ENCODE data around the gene MPC2.

MPC2 gene

DNA sequence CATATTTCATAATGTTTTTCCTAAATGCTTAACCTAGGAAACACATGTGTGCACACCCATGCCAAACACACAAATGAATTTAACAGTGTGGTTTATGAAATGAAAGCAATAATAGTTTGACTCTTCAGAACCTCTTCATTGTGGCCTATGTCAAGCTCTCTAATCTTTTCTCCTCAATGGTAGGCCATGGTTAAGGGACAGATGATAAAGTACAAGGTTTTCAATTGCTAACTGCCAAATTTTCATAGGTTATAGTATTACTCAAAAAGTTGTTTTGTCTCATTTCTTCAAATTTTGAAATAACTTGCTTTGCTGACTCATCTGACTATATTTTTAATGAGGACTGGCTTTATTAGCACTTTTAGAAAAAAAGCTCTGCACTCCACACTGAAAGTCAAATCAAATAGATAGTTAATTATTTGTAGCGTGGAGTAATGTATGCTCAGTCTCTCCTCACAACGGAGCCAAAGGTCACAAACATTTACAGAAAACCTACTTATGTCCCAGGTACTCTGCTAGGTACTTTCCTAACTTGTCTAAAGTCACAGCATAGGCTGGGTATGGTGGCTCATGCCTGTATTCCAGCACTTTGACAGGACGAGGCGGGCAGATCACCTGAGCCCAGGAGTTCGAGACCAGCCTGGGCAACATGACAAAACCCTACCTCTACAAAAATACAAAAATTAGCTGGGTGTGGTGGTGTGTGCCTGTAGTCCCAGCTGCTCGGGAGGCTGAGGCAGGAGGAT is 19.9 kb downstream of the MPC2 start:
- no peak for TF ChIP-seq EZH2 (IDR thresholded peaks at IDR 0.05)
- TF ChIP-seq POLR2AphosphoS5 (IDR thresholded peaks at IDR 0.05; ENCODE audit: borderline replicate concordance, low read depth, low read length) = no peak
- no peak for TF ChIP-seq FOXP2 (optimal IDR thresholded peaks at IDR 0.05; ENCODE audit: control extremely low read depth, extremely low read length, insufficient read depth)
- H3K4me3 ChIP-seq = no peak overlapping the region
- H3K9me3 ChIP-seq (ENCODE audit: low read depth, low read length) = no peaks in the 10 kb centered on the region
- H3K27ac ChIP-seq = no peak overlapping the region
- H3K36me3 ChIP-seq (ENCODE audit: insufficient read depth, low read length) = no peaks in the 10 kb centered on the region; the same call in 1 of the 2 replicates
- H3K9ac ChIP-seq (ENCODE audit: insufficient read length) = no peak overlapping the region
- no peak for DNase-seq (ENCODE audit: low read depth, low spot score)

GRCh38 chr1:167915569-167915968 is 21.3 kb downstream of the MPC2 start:
- Histone ChIP-seq H3K9ac (ENCODE audit: insufficient read length) (no peak overlapping the region), H3K9me3 (ENCODE audit: low read depth, low read length) (no peaks in the 10 kb centered on the region), H3K4me3 (no peak overlapping the region), H3K36me3 (ENCODE audit: insufficient read depth, low read length) (no peaks in the 10 kb centered on the region; the same call in 1 of the 2 replicates), H3K27ac (no peak overlapping the region)
- no peak for DNase-seq (ENCODE audit: low read depth, low spot score)
- TF ChIP-seq EZH2 (IDR thresholded peaks at IDR 0.05) = no peak
- TF ChIP-seq FOXP2 (optimal IDR thresholded peaks at IDR 0.05; ENCODE audit: control extremely low read depth, extremely low read length, insufficient read depth) = no peak
- TF ChIP-seq POLR2AphosphoS5 (IDR thresholded peaks at IDR 0.05; ENCODE audit: borderline replicate concordance, low read depth, low read length) = no peak

DNA sequence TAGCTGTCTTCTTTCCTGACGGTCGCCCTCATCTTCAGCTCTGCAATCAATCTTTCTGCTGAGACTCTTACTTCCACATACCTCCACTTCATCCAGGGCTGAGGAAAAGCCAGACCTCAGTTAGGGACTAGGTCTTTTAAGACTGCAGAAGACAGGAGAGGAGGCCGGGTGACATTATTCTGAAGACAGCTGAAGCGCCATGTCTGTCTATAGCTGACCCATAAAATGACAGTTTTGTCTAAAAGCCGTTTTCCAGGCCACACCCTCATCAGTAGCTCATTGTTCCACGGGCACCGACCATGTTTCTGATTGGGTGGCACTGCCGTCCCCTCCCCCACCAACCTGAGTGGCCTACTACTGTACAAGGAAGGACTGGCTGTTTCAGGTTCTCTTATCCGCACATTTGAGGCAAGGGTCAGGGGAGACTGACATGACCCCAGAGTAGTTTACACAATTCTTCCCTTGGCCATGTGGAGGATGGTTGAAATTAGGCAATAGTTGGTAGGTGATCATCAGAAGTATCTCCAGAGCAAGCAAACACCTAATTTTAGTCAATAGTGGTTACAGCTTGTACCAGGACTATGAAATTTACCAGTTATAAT is 22.9 kb downstream of the MPC2 start, which contains the start of gene ADCY10:
ADCY10 (minus strand) TSS at position 240 of the 602 bp plus-strand sequence. CDS start 8,994 bp downstream, outside the sequence.
- Histone ChIP-seq H3K36me3 (ENCODE audit: insufficient read depth, low read length) (no peaks in the 10 kb centered on the region; the same call in 1 of the 2 replicates), H3K4me3 (no peak within 1 kb of the TSS), H3K9me3 (ENCODE audit: low read depth, low read length) (no peaks in the 10 kb centered on the region; the same call in 1 of the 2 replicates), H3K27ac (no peak within 1 kb of the TSS), H3K9ac (ENCODE audit: insufficient read length) (no peak within 1 kb of the TSS)
- DNase-seq (ENCODE audit: low read depth, low spot score) = no peak
- TF ChIP-seq FOXP2 (optimal IDR thresholded peaks at IDR 0.05; ENCODE audit: control extremely low read depth, extremely low read length, insufficient read depth) (no peak), POLR2AphosphoS5 (IDR thresholded peaks at IDR 0.05; ENCODE audit: borderline replicate concordance, low read depth, low read length) (no peak), EZH2 (IDR thresholded peaks at IDR 0.05) (no peak)

DNA sequence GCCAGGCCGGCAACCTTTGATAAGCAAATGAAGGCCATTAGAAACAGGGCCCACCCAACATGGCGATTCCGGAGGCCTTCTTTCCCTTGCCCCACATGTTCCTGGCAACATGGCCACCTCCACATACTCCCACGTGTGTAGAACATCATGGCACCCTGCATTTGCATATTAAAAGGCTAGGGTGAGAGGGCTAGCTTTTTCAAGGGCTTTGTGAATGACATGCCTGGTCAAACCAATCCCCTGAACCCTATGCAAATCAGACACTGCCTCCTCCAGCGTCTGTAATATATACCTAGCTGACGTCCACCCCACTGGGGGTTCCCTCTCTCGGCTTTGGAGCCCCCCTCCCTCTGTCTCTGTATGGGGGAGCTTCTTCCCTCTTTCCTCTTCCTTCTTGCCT is 24.6 kb downstream of the MPC2 start:
- Histone ChIP-seq H3K9me3 (ENCODE audit: low read depth, low read length) (no peaks in the 10 kb centered on the region; the same call in 1 of the 2 replicates), H3K4me3 (no peak overlapping the region), H3K27ac (no peak overlapping the region), H3K9ac (ENCODE audit: insufficient read length) (no peak overlapping the region), H3K36me3 (ENCODE audit: insufficient read depth, low read length) (no peaks in the 10 kb centered on the region; the same call in 1 of the 2 replicates)
- no peak for DNase-seq (ENCODE audit: low read depth, low spot score)
- TF ChIP-seq FOXP2 (optimal IDR thresholded peaks at IDR 0.05; ENCODE audit: control extremely low read depth, extremely low read length, insufficient read depth) = no peak
- TF ChIP-seq POLR2AphosphoS5 (IDR thresholded peaks at IDR 0.05; ENCODE audit: borderline replicate concordance, low read depth, low read length) = no peak
- TF ChIP-seq EZH2 (IDR thresholded peaks at IDR 0.05) = no peak

GRCh38 chr1:167911413-167911812 is 25.5 kb downstream of the MPC2 start:
- H3K36me3 ChIP-seq (ENCODE audit: insufficient read depth, low read length) = no peaks in the 10 kb centered on the region
- DNase-seq (ENCODE audit: low read depth, low spot score) = no peak
- no peaks in the 10 kb centered on the region; the same call in 1 of the 2 replicates for H3K9me3 ChIP-seq (ENCODE audit: low read depth, low read length)
- TF ChIP-seq POLR2AphosphoS5 (IDR thresholded peaks at IDR 0.05; ENCODE audit: borderline replicate concordance, low read depth, low read length) = no peak
- no peak for TF ChIP-seq FOXP2 (optimal IDR thresholded peaks at IDR 0.05; ENCODE audit: control extremely low read depth, extremely low read length, insufficient read depth)
- TF ChIP-seq EZH2 (IDR thresholded peaks at IDR 0.05) = no peak
- no peak overlapping the region for H3K27ac ChIP-seq
- H3K9ac ChIP-seq (ENCODE audit: insufficient read length) = no peak overlapping the region
- no peak overlapping the region for H3K4me3 ChIP-seq

DNA sequence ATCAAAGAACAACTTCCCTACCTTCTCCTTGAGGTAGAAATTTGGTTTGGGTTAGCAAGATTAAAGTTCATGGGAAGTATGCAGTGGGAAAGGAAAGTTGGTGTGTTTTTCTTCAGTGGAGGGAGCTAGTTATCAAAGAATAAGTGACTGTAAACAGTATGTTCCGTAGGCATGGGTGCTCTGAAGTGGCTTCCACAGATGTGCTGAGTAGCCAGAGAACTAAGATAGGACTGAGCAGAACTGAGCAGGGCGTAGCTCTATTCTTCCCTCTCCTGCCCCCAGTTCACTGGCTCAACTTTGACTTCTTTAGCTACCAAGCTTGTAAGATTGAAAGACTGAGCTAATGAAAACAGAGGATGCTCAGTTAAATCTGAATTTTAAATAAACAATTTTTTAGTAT is 26.3 kb downstream of the MPC2 start:
- no peak overlapping the region for H3K4me3 ChIP-seq
- no peaks in the 10 kb centered on the region; the same call in 1 of the 2 replicates for H3K9me3 ChIP-seq (ENCODE audit: low read depth, low read length)
- H3K36me3 ChIP-seq (ENCODE audit: insufficient read depth, low read length) = no peaks in the 10 kb centered on the region
- no peak overlapping the region for H3K27ac ChIP-seq
- H3K9ac ChIP-seq (ENCODE audit: insufficient read length) = no peak overlapping the region
- TF ChIP-seq FOXP2 (optimal IDR thresholded peaks at IDR 0.05; ENCODE audit: control extremely low read depth, extremely low read length, insufficient read depth) = no peak
- TF ChIP-seq POLR2AphosphoS5 (IDR thresholded peaks at IDR 0.05; ENCODE audit: borderline replicate concordance, low read depth, low read length) = no peak
- TF ChIP-seq EZH2 (IDR thresholded peaks at IDR 0.05) = no peak
- DNase-seq (ENCODE audit: low read depth, low spot score) = no peak

GRCh38 chr1:167909691-167910180 is 27.1 kb downstream of the MPC2 start:
- no peak for TF ChIP-seq EZH2 (IDR thresholded peaks at IDR 0.05)
- TF ChIP-seq FOXP2 (optimal IDR thresholded peaks at IDR 0.05; ENCODE audit: control extremely low read depth, extremely low read length, insufficient read depth) = no peak
- no peak for TF ChIP-seq POLR2AphosphoS5 (IDR thresholded peaks at IDR 0.05; ENCODE audit: borderline replicate concordance, low read depth, low read length)
- no peak overlapping the region for H3K27ac ChIP-seq
- no peak overlapping the region for H3K4me3 ChIP-seq
- H3K36me3 ChIP-seq (ENCODE audit: insufficient read depth, low read length) = no peaks in the 10 kb centered on the region
- no peak overlapping the region for H3K9ac ChIP-seq (ENCODE audit: insufficient read length)
- DNase-seq (ENCODE audit: low read depth, low spot score) = no peak
- H3K9me3 ChIP-seq (ENCODE audit: low read depth, low read length) = no peaks in the 10 kb centered on the region; the same call in 1 of the 2 replicates

DNA sequence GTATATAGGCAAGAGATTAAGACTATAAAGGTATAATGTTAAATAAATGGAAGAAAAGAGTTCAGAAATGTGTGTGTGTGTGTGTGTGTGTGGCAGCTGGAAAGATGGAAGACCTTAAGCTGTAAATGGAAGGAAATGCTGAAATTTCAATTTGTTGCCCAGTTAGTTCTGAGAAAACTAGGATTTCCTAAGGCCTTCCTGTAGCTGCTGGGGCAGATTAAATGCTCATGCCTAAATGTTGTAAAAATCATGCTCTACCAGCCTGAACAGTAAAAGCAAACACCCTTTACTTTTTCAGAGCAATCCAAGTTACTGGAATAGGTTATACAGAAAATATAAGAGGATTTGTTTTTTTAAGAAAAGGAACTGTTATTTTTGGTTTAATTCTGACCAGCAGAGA is 31.2 kb downstream of the MPC2 start:
- H3K9ac ChIP-seq (ENCODE audit: insufficient read length) = no peak overlapping the region
- TF ChIP-seq POLR2AphosphoS5 (IDR thresholded peaks at IDR 0.05; ENCODE audit: borderline replicate concordance, low read depth, low read length) = no peak
- TF ChIP-seq EZH2 (IDR thresholded peaks at IDR 0.05) = no peak
- no peak for TF ChIP-seq FOXP2 (optimal IDR thresholded peaks at IDR 0.05; ENCODE audit: control extremely low read depth, extremely low read length, insufficient read depth)
- no peaks in the 10 kb centered on the region for H3K36me3 ChIP-seq (ENCODE audit: insufficient read depth, low read length)
- DNase-seq (ENCODE audit: low read depth, low spot score) = no peak
- no peaks in the 10 kb centered on the region; the same call in 1 of the 2 replicates for H3K9me3 ChIP-seq (ENCODE audit: low read depth, low read length)
- H3K27ac ChIP-seq = no peak overlapping the region
- H3K4me3 ChIP-seq = no peak overlapping the region
